GM19463 (cell line): Measurements from ENCODE around the gene POLR3K.
A peak's percentile ranks its signal among the peaks of the same experiment; 100 is the strongest.

ENCODE experiments used
- ATAC-seq: cut with Tn5 transposase; IDR thresholded peaks from one replicate; pipeline ENCODE4 v1.9.1; 2021; ENCODE audit warnings: mild to moderate bottlenecking, moderate library complexity; ENCODE audit not compliant: unreplicated experiment

The POLR3K gene

DNA sequence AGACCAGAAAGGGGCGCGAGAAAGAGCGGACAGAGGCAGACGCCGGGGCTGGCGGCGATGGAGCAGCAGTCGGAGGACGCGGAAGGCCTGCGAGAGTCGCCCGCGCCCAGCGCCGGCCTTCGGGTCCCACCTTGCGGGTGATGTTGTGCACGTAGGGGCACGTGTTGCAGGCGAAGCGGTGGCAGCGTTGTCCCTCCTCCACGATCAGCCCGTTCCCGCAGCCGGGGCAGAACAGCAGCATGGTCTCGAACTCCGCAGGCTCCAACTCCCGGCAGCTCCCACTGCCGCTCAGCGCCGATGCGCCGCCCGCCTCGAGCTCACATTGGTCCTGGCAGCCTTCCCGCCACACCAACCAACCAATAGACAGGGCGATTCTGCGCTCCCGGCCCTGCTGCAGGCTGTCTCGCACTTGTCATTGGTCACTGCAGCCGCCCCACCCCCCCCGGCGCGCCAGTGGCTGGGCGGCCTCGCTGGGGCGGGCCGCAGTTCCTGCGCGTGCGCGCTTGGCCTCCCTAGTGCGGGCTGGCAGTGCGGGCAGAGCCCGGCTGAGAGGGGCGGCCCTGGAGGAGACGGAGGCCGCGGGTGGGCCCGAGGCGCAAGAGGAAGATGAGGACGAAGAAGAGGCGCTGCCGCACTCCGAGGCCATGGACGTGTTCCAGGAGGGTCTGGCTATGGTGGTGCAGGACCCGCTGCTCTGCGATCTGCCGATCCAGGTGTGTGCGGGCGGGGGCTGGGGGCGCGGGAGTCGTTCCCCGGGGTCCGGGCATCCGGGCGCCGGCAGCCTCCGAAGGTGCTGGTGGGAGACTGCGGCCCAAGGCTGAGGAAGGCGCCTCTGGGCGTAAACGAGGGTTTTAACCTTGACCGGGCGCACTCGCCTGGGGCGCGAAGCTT is at the start of gene POLR3K, which contains the start of gene SNRNP25:
Gene POLR3K, minus strand, starts transcription at position 263 of the 891 bp plus-strand sequence. Its CDS starts 22 bp downstream, at position 241.
Gene SNRNP25, plus strand, starts transcription at position 483 of the 891 bp plus-strand sequence. Its CDS starts 189 bp downstream, at position 672.
- ATAC-seq, result peak; percentile 94

DNA sequence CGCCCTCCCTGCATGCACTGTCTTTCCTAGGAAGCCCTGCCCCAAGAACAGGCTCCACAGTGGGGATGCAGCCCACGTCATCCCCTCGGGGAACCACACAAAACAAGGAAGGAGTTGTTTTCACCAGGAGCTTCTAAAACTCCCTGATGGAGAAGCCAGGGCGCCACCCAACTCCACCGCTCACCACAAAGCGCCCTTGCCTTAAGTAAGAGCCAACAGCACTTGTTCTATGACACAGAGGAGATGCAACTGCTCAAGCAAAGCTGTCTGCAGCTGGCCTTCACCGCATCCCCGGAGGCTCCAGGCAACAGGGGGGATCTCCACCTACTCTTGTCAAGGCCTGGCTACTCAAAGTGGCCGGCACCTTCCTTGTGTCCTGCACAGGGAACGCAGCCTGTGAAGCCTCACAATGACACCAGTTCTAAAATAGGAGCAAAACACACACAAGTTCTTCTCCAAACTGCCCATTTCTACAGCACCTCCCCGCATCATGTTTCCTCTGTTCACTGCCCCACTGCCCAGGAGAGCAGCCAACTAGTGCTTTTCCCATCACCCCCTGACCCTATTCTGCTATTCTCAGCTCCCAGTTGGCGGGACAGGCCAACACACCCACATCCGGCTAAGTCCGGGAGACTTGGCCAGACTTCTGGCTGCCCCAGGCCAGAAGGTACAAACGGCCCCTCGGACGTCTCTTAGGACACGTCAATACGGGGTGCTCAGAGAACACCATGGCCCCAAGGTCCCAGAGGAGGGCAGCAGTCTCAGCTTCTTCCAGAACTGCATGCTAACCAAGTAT is 48.9 kb upstream of the POLR3K start:
- ATAC-seq, result no peak

DNA sequence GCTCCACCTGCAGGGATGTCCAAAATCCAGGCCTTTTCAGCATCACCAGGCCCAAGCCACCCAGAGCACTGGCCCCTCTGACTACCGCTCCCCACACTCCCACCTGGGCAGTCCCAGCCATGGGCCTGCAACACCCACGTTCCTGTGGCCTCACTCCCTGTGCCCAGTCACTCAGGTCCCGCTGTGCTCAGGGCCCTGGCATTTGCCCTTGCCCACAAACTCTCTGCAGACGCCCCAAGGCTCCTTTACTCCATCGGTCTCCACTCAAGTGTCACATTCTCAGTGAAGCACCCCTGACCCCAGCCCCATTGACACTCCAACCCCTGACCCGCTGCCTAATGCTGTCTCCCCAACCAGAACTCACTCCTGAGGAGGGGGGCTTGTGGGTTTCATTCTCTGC is 48.2 kb upstream of the POLR3K start:
- no peak for ATAC-seq

DNA sequence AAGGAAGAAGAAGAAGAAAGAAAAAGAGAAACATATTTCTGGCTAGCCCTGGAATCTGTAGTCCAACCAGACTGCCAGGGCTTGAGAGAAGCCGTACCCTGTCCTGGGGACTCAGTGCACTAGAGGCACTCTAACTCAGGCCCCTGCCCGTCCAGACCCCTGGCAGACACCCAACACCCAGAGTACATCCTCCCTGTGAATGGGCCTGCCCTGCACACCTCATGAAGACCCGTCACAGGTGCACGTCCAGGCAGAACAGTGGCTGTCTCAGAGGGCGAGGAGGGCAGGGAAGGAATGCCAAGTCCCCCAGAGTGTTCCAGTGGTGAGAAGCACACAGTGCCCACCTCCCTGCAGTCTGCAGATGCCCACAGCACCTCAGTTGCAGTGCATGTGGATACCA is 47.6 kb upstream of the POLR3K start:
- ATAC-seq, result no peak

DNA sequence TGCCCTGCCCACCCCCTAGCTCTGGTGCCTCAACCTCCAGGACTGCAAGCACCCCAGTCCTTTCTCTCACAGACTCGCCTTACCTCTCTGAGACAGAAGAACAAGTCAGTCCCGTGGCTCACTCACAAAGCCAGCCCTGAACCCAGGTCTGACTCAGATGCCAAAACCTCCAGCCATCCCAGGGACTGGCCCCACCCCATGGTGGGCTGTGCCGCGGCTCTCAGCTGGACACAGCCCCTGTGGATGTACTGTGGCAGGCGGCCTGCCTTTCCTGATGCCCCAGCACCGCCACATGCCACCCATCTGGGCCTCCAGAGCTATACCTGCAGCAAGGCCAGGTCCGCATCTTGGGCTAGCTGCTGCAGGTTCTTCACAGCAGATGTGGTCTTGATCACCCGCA is 44.4 kb upstream of the POLR3K start:
- no peak for ATAC-seq

DNA sequence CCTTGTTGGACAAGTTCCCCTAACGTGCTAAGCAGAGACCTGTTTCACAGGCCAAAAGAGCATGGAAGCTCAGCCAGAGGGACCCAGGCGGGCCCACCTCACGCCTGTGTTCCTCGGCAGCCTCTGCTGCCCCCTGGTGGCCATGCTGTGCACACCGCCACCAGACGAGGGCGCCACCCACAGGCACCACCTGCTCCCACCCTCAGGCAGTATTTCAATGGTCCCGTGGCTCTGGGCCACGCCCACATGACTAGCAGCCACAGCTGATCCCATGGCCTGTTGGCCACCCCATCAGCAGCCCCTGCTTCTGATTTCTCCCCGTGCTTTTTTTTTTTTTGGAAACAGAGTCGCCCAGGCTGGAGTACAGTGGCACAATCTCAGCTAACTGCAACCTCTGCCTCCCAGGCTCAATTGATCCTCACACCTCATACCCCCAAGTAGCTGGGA is 43.5 kb upstream of the POLR3K start:
- ATAC-seq, result peak; percentile 65

DNA sequence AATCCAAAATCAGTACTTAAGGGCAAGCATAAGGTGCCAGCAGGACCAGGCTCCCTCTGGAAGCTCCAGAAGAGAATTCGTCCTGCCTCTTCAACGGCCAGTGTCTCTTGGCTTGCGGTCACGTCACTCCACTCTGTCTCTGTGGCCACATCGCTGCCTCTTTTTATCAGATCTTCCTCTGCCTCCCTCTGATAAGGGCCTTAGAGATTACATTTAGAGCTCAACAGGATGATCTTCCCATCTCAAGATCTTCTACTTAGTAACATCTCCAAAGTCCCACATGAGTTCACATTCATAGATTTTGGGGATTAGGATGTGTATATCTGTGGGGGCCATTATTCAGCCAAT is 41.5 kb upstream of the POLR3K start:
- no peak for ATAC-seq

DNA sequence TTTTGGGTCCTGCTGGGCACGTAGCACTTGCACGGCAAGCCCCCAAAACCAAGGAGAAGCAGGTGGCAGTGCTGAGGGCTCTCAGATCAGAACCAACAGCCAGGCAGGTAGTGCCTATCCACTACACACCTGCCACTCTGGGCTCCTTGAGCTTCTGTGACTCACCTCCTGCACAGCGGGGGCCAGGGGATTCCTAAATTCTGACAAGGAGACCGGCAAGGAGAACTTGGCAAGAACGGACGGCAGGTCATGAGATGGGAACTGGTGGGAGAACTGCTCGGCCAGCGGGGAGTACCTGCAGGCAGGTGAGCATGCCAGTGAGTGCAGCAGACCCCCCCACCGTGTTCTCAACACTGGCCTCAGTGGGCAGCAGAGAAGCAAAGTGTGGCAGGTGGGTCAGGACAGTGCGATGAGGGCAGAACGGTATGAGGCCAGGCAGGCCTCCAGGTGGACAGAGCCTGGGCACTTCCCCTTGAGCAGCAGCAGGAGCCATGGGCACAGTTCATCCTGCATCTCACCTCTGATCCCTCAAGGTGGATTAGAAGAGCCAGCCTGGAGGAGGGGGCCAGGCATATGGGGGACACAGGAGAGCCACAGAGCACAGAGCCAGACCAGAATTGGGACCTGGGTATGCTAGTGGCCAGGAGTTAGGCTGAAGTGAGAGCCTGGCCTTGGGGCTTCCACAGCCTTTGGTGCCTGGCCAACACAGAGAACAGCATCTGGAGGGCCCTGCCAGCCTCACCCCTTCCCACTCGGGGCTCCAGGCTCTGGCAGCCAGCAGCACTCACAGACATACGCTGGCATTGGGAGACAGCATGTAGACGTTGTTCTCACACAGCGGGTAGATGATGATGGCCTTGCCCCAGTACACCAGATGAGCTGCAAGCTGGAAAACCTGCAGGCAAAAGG is 39.3 kb upstream of the POLR3K start:
- no peak for ATAC-seq

DNA sequence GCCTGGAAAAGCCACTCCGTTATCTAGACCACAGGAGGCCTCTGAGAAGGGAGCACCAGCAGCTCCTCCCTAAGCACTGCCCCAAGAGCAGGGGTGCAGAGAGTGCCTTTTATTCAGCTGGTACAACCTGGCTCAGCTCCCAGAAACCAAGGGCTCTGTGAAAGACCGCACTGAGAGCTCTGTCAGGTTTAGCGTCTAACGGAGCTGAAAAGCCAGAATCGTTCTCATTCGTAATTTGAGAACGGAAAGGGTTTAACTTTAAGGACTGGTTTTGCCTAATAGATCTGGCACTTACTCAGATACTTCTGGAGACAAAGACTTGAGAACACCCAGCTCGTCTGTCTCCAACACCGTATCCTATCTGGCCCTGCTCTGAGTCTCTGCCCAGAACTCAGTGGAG is 38.1 kb upstream of the POLR3K start:
- no peak for ATAC-seq

DNA sequence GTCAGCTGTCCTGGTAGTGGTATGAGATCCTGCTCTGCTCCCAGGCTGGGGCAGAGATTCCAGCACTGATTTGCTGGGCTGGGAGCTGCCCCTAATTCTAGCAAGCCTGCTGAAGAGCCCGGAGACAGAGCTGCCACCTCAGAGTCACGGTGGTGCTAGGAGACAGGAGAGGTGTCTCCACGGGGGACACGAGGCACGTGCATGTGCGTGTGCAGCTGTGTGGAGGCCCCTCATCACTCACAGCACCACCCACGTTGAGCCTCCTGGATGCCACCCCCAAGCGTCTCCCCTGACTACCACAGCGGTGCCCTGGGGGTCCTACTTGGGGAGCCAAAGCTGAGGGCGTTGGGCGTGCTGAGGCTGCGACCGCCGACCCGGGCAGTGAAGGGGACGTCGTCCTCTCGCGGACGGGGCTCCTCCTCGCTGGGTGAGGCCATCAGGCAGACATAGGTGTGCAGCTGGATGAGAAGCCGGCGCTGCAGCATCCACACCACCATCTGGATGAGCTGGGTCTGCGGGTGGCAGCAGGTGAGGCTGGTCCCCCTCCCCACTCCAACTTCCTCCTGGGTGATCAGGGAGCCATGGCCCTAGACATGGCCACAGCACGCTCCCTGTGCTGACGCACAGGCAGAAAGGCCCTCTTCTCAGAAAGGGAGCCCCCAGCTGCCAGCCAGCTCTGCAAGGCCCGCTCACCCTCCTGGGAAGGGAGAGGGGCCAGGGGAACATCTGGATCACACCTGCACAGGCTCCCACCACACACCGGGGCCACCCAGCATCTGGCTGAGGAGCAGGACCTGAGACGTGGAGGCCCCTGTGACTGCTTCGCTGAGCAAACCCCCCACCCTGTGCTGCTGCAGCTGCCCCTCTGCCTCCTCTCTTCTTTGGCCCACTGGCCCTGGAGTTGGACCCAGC is 36.2 kb upstream of the POLR3K start:
- ATAC-seq, result no peak

DNA sequence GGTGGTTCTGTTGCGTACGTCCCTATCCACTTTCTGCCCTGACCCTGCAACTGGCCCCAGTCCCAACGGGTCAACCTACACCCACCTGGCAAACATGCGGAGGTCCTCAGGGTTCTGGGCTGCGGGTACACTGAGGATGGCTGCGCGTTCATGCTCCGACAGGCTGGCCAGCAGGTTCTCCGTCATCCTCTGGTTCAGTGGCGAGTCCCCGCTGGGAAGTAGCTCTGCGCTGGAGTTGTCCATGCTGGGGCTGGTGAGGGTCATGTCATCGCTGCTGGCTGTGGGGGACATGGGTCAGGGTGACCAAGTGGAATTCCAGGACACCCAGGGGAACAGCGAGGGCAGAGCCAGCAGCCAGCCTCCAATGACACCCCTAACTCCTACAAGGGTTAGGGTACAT is 35.2 kb upstream of the POLR3K start:
- ATAC-seq, result no peak

DNA sequence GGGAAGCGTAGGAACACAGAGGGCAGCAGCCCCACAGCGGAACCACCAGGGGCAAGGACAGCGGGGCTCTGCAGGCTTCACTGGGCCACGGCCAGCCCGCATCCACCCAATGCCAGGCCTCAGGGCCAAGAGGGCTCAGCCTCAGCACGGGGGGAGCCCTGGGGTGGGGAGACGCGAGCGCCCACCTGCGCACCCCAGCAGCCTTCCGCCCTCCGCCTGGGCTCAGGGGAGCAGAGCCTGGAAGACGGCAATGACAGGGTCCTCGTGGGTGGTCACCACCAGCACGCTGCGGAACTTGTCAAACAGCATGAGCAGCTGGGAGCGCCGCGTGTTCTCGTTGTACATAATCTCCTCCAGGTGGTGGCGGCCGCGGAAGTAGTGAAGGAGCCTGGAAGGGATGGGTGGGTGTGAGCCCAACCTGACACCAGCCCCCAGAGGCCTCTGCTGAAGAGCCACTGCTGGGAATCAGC is 33.1 kb upstream of the POLR3K start:
- ATAC-seq, result no peak

DNA sequence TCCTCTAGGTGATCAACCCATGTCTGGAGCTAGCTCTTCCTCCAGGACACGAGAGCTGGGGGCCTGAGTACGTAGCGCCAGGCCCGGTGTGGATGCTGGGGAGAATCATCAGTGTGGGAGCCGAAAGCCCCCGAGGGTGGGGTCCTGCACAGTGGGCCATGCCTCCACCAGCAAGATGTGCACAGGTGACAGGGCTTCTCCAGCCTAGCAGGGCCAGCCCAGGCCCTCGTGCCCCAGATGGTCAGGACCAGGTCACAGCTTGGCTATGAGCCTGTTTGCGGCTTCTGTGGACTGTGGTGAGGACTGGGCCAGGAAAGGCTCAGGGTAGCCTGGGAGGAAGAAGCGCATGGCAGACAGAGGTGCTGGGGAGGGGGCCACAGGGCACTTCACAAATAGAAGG is 32.5 kb upstream of the POLR3K start:
- no peak for ATAC-seq

DNA sequence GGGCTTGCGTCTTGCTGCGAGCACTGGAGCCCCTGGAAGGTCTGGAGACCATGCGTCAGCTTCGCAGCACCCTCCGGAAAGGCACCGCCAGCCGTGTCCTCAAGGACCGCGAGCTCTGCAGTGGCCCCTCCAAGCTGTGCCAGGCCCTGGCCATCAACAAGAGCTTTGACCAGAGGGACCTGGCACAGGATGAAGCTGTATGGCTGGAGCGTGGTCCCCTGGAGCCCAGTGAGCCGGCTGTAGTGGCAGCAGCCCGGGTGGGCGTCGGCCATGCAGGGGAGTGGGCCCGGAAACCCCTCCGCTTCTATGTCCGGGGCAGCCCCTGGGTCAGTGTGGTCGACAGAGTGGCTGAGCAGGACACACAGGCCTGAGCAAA is 32.0 kb upstream of the POLR3K start:
- ATAC-seq, result no peak

DNA sequence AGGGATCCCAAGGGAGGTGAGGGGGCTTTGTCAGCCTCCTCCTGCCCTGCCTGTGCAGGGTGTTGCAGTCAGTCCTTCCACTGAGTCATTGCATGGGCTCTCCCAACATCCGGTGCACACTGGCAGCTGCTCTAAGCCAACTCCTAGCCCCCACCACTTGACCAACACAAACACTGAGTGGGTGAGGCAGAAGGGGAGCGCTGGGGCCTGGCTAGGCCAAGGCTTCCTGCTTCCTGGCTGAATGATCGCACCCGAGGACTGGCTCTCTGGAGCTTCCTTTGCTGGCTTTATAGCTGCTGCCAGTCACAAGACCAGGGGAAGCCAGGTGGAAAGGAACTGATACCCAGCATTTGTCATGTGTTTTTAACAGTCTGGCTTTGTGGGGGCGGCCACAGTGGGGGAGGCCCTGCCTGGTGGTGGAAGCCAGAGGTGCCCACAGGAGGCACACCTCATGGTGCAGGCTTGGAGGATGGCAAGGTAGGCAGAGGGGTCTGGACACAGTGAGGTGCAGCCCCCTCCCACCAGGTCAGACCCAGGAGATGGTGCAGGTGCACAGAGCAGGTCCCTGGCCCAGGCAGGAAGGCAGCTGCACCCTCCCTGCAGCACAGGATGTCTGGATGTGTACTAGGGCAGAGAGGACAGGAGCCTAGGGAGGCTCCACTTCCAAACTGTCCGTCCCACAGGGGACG is 31.5 kb upstream of the POLR3K start:
- ATAC-seq, result peak; percentile 75

DNA sequence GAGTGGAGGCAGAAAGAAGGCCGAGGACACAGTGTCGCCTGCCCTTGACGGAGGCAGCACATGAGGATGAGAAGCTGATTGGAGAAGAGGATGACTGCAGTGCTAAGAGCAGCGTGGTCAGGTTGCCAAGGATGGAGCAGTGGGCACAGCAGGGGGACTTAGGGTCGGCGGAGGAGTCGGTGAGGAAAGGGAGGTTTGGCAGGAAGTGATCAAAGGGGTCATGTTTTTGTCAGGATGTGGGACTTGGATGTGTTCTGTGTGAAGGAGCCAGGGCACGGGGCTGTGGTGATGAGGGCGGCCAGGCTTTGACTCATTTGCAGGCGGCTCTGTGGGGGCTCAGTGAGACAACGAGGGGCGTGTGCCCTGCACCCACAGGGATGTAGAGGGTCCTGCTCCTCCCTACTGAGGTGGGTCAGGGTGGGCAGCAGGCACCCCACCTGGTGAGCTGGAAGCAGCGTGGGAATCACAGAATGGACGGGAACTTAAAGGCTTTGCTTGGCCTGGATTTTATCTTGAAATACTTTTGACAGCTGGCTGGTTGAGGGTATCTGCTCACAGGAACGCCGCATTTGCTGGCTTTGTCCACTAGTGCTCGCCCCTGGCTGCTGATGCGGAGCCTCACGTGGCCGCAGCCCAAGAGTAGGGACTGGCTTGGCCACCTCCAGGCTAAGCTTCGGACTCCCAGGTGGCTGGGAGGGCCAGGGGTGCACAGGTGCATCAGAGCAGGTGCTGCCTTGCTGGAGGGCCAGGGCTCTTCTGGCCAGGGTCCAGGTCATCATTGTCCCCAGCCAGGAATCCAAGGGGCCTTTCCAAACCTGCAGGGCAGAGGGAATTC is 30.6 kb upstream of the POLR3K start:
- ATAC-seq, result no peak

DNA sequence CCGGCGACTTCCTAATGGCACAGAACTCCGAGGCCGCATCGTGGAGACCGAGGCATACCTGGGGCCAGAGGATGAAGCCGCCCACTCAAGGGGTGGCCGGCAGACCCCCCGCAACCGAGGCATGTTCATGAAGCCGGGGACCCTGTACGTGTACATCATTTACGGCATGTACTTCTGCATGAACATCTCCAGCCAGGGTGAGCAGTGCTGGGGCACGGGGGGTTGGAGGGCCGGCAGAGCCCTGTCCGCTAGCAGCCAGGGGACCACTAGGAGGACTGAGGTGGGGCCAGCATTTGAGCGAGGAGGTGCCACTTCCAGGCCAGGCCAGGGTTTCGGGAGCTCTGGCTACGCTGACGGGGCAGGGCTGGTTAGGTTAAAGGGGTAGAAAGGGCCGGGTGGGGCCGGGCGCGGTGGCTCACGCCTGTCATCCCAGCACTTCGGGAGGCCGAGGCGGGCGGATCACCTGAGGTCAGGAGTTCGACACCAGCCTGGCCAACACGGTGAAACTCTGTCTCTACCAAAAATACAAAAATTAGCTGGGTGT is 29.7 kb upstream of the POLR3K start:
- no peak for ATAC-seq
